ENCODE measurements around the gene CASQ1. TPM values are rescaled to one million over a fixed set of nuclear protein-coding genes. Genes with fewer than 3 reads are reported as not detected.

CASQ1 gene
- total and polyA plus RNA-seq, 2 of the 13 experiments (the other 11 are each of a cell fraction or from before 2014, with no cell fraction given) = 0.09 to 0.20 TPM

DNA sequence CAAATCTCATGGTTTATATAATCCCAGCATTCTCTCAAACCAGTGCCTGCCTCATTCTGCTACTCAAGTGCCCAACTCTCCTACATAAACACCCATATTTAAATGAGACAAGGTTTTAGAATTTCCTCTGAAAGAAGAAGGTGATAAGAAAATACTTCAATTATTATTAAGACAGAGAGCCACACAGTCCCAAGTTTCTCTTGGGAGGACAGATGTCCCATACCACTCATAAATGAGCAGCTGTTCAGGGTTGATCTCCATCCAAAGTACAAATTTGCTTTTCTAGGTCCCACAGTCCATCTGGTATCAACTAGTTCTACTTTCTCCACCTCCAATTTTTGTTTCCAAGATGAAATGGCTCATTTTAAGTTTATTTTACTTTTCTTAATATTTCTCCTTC lies 60.6 kb downstream of the CASQ1 start:
- H3K4me1 ChIP-seq (ENCODE audit: insufficient read depth, low read length) = peaks cover 17% of the 10 kb centered on the region
- ATAC-seq (peak; percentile 63), DNase-seq (ENCODE audit: low spot score) (no peak), FAIRE-seq (no peak)
- ChIA-PET POLR2A (interaction anchor here (1.6 to 3.4 kb wide), 2 partner anchors 11 to 152 kb away, joined by 6 to 42 read pairs; partner anchors contain the start of genes DCAF8 and IGSF8), CTCF (ENCODE audit: low intra/inter-chr PET ratio, low total read pairs) (interaction anchor here (1.5 to 1.8 kb wide), 2 partner anchors 58 to 150 kb away, joined by 12 to 13 read pairs; no protein-coding TSS in a partner anchor)
- peaks cover 26% of the 10 kb centered on the region for H3K79me2 ChIP-seq (ENCODE audit: insufficient read depth, low read length)
- 0 out of 2 replicates have a peak overlapping the region, but pooled peaks have one; percentile 9 for H3K4me2 ChIP-seq (ENCODE audit: low read depth, low read length)
- in situ Hi-C loops (cut with HindIII; ENCODE audit: extremely low pct_ligation_motif_present, low pct_unique_long_range_greater_than_20kb) (loop anchor here (5.0 kb wide), 1 partner anchor 59 kb away; the partner anchor contains the start of gene CASQ1), intact Hi-C loops (cut with micrococcal nuclease; ENCODE audit: unreplicated experiment) (loop anchor here (5.0 kb wide), 1 partner anchor 34 kb away; no protein-coding TSS in a partner anchor)
- no peak overlapping the region for H2AFZ ChIP-seq (ENCODE audit: low read length)
- H3K36me3 ChIP-seq (replicated peaks in 1 of 2; ENCODE audit: control insufficient read depth in 1 of 2, insufficient read depth in 2 of 2, low read length in 2 of 2) = no peaks in the 10 kb centered on the region; a peak in 2 of 5 replicates
- peaks cover 14% of the 10 kb centered on the region; the same call in 1 of the 2 replicates for H4K20me1 ChIP-seq (ENCODE audit: insufficient read depth, low read length)
- no peak overlapping the region for H3K9ac ChIP-seq (ENCODE audit: insufficient read depth, low read depth, low read length)
- H3K27me3 ChIP-seq (ENCODE audit: control insufficient read depth in 1 of 2, insufficient read depth in 2 of 2, low read length in 2 of 2) = no peaks in the 10 kb centered on the region
- no TSS peak for BruUV-seq (replicated peaks)
- peak overlapping the region; percentile 14 for H3K27ac ChIP-seq (ENCODE audit: extremely low read length, insufficient read depth, low read length)
- no peaks in the 10 kb centered on the region for H3K9me3 ChIP-seq (ENCODE audit: low read length)
- no peak overlapping the region for H3K4me3 ChIP-seq (replicated peaks in 1 of 3; ENCODE audit: insufficient read depth in 1 of 3, low read depth in 2 of 3, low read length in 3 of 3)
- TF ChIP-seq KLF9 (CRISPR knock-in tag; IDR thresholded peaks at IDR 0.05; ENCODE audit: low read depth) (no peak), RELA (CRISPR knock-in tag; IDR thresholded peaks at IDR 0.05) (no peak), PAF1 (CRISPR knock-in tag; IDR thresholded peaks at IDR 0.05) (no peak), GATA4 (IDR thresholded peaks at IDR 0.05; ENCODE audit: borderline replicate concordance, low read depth) (no peak), HNF4G (IDR thresholded peaks at IDR 0.05; ENCODE audit: borderline replicate concordance, low read depth, low read length) (0 out of 2 replicates have a peak, but pooled peaks have one; percentile 18), HNF4G (CRISPR knock-in tag; IDR thresholded peaks at IDR 0.05; ENCODE audit: borderline replicate concordance, low read depth) (no peak), ZNF251 (CRISPR knock-in tag; IDR thresholded peaks at IDR 0.05) (no peak), BCL6 (CRISPR knock-in tag; IDR thresholded peaks at IDR 0.05) (no peak), ZNF235 (CRISPR knock-in tag; IDR thresholded peaks at IDR 0.05; ENCODE audit: borderline replicate concordance) (no peak), ZNF703 (CRISPR knock-in tag; IDR thresholded peaks at IDR 0.05; ENCODE audit: borderline replicate concordance) (no peak), RORA (CRISPR knock-in tag; IDR thresholded peaks at IDR 0.05) (no peak)
- TF ChIP-seq, protein P1, sequence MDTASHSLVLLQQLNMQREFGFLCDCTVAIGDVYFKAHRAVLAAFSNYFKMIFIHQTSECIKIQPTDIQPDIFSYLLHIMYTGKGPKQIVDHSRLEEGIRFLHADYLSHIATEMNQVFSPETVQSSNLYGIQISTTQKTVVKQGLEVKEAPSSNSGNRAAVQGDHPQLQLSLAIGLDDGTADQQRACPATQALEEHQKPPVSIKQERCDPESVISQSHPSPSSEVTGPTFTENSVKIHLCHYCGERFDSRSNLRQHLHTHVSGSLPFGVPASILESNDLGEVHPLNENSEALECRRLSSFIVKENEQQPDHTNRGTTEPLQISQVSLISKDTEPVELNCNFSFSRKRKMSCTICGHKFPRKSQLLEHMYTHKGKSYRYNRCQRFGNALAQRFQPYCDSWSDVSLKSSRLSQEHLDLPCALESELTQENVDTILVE (CRISPR knock-in tag; IDR thresholded peaks at IDR 0.05) = no peak
- TF ChIP-seq, protein P2, sequence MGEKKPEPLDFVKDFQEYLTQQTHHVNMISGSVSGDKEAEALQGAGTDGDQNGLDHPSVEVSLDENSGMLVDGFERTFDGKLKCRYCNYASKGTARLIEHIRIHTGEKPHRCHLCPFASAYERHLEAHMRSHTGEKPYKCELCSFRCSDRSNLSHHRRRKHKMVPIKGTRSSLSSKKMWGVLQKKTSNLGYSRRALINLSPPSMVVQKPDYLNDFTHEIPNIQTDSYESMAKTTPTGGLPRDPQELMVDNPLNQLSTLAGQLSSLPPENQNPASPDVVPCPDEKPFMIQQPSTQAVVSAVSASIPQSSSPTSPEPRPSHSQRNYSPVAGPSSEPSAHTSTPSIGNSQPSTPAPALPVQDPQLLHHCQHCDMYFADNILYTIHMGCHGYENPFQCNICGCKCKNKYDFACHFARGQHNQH (CRISPR knock-in tag; IDR thresholded peaks at IDR 0.05) = no peak
- TF ChIP-seq, protein P3, sequence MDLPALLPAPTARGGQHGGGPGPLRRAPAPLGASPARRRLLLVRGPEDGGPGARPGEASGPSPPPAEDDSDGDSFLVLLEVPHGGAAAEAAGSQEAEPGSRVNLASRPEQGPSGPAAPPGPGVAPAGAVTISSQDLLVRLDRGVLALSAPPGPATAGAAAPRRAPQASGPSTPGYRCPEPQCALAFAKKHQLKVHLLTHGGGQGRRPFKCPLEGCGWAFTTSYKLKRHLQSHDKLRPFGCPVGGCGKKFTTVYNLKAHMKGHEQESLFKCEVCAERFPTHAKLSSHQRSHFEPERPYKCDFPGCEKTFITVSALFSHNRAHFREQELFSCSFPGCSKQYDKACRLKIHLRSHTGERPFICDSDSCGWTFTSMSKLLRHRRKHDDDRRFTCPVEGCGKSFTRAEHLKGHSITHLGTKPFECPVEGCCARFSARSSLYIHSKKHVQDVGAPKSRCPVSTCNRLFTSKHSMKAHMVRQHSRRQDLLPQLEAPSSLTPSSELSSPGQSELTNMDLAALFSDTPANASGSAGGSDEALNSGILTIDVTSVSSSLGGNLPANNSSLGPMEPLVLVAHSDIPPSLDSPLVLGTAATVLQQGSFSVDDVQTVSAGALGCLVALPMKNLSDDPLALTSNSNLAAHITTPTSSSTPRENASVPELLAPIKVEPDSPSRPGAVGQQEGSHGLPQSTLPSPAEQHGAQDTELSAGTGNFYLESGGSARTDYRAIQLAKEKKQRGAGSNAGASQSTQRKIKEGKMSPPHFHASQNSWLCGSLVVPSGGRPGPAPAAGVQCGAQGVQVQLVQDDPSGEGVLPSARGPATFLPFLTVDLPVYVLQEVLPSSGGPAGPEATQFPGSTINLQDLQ (CRISPR knock-in tag; IDR thresholded peaks at IDR 0.05) = no peak
- TF ChIP-seq, protein P4, sequence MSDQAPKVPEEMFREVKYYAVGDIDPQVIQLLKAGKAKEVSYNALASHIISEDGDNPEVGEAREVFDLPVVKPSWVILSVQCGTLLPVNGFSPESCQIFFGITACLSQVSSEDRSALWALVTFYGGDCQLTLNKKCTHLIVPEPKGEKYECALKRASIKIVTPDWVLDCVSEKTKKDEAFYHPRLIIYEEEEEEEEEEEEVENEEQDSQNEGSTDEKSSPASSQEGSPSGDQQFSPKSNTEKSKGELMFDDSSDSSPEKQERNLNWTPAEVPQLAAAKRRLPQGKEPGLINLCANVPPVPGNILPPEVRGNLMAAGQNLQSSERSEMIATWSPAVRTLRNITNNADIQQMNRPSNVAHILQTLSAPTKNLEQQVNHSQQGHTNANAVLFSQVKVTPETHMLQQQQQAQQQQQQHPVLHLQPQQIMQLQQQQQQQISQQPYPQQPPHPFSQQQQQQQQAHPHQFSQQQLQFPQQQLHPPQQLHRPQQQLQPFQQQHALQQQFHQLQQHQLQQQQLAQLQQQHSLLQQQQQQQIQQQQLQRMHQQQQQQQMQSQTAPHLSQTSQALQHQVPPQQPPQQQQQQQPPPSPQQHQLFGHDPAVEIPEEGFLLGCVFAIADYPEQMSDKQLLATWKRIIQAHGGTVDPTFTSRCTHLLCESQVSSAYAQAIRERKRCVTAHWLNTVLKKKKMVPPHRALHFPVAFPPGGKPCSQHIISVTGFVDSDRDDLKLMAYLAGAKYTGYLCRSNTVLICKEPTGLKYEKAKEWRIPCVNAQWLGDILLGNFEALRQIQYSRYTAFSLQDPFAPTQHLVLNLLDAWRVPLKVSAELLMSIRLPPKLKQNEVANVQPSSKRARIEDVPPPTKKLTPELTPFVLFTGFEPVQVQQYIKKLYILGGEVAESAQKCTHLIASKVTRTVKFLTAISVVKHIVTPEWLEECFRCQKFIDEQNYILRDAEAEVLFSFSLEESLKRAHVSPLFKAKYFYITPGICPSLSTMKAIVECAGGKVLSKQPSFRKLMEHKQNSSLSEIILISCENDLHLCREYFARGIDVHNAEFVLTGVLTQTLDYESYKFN (CRISPR knock-in tag; conservative IDR thresholded peaks at IDR 0.05) = peak; percentile 34

Data from HepG2 (cell line).